HK-2 (cell line): ENCODE measurements around the gene NDUFAF7.
"Not testable (repeated sequence)": the region's sequence is repeated elsewhere in the genome, so short reads cannot be mapped to it uniquely, and the experiment has no call there.

ENCODE experiments used
- DNase-seq: peaks from one replicate; pipeline ENCODE4 v3.0.0-alpha.2; 2018; ENCODE audit not compliant: unreplicated experiment

The NDUFAF7 gene

GRCh38 chr2:37211939-37212338, 19.5 kb upstream of the NDUFAF7 start:
- DNase-seq: no peak

- DNase-seq: no peak
Measured at GRCh38 chr2:37215250-37215649, 16.2 kb upstream of the NDUFAF7 start.

GRCh38 chr2:37219046-37219445, 12.4 kb upstream of the NDUFAF7 start:
- DNase-seq: no peak

DNA sequence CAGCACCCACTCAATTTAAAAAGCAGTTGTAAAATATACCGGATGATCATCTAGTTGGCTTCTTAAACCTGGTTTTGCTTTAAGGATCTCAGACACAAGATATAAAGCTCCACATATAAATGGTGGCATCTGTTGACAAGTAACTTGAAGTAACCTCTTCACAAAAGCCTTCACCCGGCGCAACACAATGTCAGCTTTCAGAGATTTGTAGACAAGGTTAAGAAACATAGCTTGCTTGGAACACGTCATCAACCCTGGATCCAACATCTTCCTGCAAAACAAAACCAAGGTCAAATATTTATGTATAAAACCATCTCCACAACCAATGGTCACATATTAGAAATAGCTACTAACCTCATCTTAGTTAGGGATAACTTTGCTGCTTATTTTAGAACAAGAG, 8.3 kb upstream of the NDUFAF7 start:
- DNase-seq: no peak

- no peak for DNase-seq
Measured at GRCh38 chr2:37224063-37224462, 7.4 kb upstream of the NDUFAF7 start.

- DNase-seq: not testable (repeated sequence)
Measured at GRCh38 chr2:37225129-37225528, 6.3 kb upstream of the NDUFAF7 start.

- DNase-seq: no peak
Measured at GRCh38 chr2:37226863-37227262, 4.6 kb upstream of the NDUFAF7 start.

DNA sequence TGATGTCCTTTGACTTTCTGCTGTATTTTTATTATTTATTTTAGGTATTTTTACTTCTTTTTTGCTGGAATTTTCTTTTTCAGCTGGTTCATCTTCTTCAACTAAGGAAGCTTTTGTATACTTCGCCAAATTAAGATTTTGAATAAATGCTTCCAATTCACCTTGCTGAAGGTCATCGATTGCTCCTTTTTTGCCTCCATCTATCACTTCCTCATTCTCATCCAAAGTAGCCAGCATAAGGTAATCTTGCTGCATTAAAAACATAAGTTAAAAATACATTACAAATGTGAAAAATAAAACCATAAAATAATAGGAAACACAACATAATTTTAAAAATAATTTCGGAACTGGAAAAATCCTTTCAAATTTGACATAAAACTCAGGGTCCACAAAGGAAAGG, 2.7 kb upstream of the NDUFAF7 start:
- no peak for DNase-seq

DNA sequence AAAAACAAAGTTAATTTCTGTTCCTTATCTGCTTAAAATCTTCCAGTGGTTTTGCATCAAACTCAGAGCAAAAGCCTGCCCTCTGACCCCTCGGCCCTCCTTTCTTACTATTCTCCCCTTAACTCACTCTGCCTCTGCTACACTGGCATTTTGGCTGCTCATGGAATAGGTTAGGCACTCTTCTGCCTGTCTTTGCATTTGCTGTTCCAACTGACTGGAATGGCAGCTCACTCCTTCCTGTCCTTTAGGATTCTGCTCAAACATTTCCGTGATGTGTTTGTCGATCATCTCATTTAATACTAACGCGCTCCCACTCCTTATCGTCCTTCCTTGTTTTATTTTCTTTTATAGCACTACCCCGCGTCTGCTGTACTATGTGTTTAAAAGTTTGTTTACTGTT, 877 bp upstream of the NDUFAF7 start:
- DNase-seq: no peak

DNA sequence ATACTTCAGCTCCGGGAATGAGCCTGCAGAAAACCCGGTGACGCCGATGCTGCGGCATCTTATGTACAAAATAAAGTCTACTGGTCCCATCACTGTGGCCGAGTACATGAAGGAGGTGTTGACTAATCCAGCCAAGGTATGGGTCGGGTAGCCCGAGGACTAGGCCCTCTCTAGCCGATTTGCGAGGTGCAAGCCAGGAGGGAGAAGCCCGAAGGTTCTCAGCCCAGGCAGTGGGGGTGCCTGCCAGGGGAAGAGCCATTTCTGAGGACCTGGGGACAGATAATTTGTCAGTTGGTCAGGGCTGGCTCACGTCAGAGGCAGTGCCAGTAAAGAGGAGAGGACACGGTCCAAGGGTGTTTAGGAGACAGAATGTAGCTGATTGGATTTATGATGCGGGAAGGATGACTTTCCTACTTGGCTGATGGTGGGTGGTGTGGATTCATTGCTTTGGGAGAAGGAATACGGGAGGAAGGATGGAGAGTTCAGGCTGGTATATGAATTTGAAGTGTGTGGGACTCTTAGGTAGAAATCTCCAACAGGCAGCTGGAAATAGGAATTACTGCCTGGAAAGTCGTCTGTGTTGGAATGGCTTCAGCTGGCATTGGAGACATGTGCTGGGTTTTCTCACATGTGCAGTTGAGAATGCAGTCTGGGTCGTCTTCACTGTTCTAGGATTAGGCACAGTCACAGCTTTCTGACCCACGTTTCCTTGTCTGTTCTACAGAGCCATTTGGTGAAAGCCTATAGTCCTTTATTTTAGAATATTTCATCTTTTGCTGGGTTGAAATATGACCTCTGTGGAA, 874 bp downstream of the NDUFAF7 start:
- peak; percentile 33 for DNase-seq

DNA sequence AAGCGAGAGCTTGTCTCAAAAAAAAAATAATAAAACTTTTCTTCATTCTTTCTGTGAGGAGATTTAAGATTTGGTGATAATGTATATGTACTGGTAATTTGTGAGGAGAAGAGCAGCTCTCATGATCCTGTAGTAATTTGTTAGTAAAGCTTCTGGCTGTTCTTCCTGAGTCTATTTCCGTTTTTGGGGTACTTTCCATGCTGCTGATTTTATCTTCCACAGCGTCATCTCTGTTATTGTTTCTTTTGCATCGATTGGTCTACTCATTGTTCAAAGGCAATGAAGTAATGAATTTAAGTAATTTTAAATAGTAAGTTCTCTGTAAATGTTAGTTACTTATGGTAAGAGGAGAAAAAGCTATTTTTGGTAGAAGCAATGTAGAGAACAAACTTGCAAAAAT, 12.0 kb downstream of the NDUFAF7 start:
- no peak for DNase-seq

DNA sequence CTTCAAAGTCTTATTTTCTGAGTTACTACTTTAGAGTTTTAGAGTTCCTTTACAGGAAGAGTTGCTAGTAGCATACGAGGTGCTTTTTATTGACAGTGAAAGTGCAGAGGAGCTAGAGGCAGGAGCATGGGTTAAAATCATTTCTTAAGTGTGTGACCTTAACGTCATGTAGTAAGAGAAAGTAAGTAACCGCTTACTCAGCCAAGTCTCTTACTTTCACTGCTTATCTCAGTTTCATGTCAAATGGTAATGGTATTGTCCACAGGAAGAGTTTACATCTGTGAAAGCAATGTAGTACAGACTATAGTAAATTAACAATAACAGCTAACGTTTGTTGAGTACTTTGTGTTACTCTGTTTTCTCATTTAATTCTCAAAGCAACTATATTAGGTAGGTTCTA, 12.6 kb downstream of the NDUFAF7 start:
- no peak for DNase-seq

- DNase-seq: no peak
Measured at GRCh38 chr2:37244755-37245154, 13.3 kb downstream of the NDUFAF7 start.

DNA sequence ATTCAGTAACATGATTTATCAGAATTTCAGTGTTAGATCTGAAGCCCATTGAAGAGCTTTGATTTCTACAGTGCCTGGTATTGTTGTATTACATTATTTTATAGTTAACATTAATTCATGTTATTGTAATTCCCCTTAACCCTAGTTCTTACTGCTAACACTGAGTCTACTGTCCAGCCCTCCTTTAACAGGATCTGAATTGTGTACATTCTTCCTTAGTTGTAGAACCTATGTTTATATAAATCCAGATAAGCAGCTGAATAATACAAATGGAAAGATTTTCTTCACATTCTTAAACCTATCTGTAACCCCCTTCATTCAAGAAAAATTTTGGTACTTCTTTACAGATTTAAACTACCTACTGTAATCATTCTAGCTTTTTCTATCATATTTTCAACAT, 14.7 kb downstream of the NDUFAF7 start:
- DNase-seq: no peak

- DNase-seq: no peak
Measured at GRCh38 chr2:37250869-37251740, 19.6 kb downstream of the NDUFAF7 start.

GRCh38 chr2:37262522-37262921, 31.1 kb downstream of the NDUFAF7 start:
- no peak for DNase-seq

DNA sequence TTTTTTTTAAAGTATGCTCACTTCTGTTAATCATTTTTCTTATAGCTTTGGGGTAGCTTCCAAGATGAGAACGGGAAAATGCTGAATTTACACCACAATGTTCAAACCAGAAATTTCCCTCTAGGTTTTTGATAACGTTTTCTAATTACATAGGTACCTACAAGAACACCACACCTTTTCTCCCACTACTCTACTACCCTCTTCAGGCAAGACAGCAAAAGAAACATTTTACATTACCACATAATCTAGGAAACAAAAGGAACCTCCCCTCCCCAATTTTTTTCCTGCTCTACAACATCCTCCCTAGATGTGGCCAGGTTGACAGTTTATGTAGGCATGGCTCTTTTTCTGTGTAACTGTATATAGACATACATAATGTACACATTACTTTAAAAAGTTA, 32.4 kb downstream of the NDUFAF7 start:
- DNase-seq: no peak

DNA sequence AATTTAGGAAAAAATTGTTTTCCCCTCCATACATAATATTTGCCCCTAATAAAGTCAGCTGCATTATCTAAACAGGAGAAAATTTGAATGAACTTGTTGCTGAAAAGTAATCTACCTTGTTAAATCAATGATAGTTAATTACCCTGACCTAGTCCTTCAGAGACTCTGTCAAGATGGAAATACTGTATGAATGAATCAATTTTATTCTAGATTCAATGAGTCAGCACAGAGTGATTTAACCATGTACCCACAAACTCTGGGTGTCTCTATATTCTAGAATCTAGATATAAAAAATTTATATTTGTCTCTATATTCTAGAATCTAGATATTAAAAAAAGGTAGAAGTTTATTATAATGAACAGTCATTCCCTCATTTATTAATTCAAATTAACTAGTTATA, 36.2 kb downstream of the NDUFAF7 start:
- DNase-seq: no peak

GRCh38 chr2:37268111-37268510, 36.7 kb downstream of the NDUFAF7 start:
- DNase-seq: no peak

- DNase-seq: no peak
Measured at GRCh38 chr2:37271376-37272067, 40.1 kb downstream of the NDUFAF7 start.

GRCh38 chr2:37274359-37274965, 43.0 kb downstream of the NDUFAF7 start:
- DNase-seq: no peak

- DNase-seq: no peak
Measured at GRCh38 chr2:37276291-37276690, 44.8 kb downstream of the NDUFAF7 start.
